OCI-LY3 (cell line): ENCODE data around the gene PPP2R1B.

Experiments used
- H2AFZ ChIP-seq: fragments of 200-600, 300-600 bp; shearing (Covaris generic); 2 replicates; pipeline ENCODE4 v1.6.0; 2014; ENCODE audit warnings: antibody characterized with exemption, low read depth, low read length
- H3K27ac ChIP-seq: fragments of 200-600, 300-600 bp; sonication (generic); 2 replicates; pipeline ENCODE4 v1.5.1; 2014; ENCODE audit warnings: mild to moderate bottlenecking, low read length, moderate library complexity, mixed read lengths
- H3K27me3 ChIP-seq: fragments of 200-600, 300-600 bp; sonication (generic); 2 replicates; pipeline ENCODE4 v1.6.1; 2014; ENCODE audit warnings: low read depth, low read length, mixed read lengths
- H3K36me3 ChIP-seq: fragments of 200-600, 300-600 bp; sonication (generic); replicated peaks from 2 replicates; pipeline ENCODE3; 2014; ENCODE audit warnings: low read depth, low read length, mixed read lengths
- H3K4me1 ChIP-seq: fragments of 300-600, 200-600 bp; sonication (generic); 2 replicates; pipeline ENCODE4 v1.6.1; 2014; ENCODE audit warnings: low read length, mixed read lengths
- H3K4me2 ChIP-seq: fragments of 200-600, 300-600 bp; sonication (generic); 2 replicates; pipeline ENCODE4 v1.6.1; 2014; ENCODE audit warnings: low read length, mixed read lengths
- H3K4me3 ChIP-seq: fragments of 300-600, 200-600 bp; sonication (generic); 2 replicates; pipeline ENCODE4 v1.5.1; 2014; ENCODE audit warnings: antibody characterized with exemption, mild to moderate bottlenecking, low read length, moderate library complexity
- H3K79me2 ChIP-seq: fragments of 300-600, 200-600 bp; shearing (Covaris generic); 2 replicates; pipeline ENCODE4 v1.6.1; 2014; ENCODE audit warnings: mild to moderate bottlenecking, low read length, mixed read lengths
- H3K9ac ChIP-seq: fragments of 300-600, 200-600 bp; shearing (Covaris generic); 2 replicates; pipeline ENCODE4 v1.6.0; 2014; ENCODE audit warnings: mild to moderate bottlenecking, low read length, moderate library complexity
- H3K9me3 ChIP-seq: fragments of 200-600, 300-600 bp; shearing (Covaris generic); 2 replicates; pipeline ENCODE4 v1.6.1; 2014; ENCODE audit warnings: low read length, mixed read lengths; ENCODE audit not compliant: insufficient read depth
- H4K20me1 ChIP-seq: fragments of 200-600, 300-600 bp; sonication (generic); 2 replicates; pipeline ENCODE4 v1.6.1; 2016; ENCODE audit warnings: low read length, mixed read lengths; ENCODE audit not compliant: insufficient read depth
- EZH2phosphoT487 ChIP-seq: fragments of 200-600 bp; shearing (Covaris generic); IDR thresholded peaks from 2 replicates; pipeline ENCODE4 v1.6.1; 2018; ENCODE audit warnings: antibody characterized with exemption, mixed run types, low read depth
- TF ChIP-seq, protein P1 (sequence below): fragments of 200-600, 300-600 bp; sonication (generic); IDR thresholded peaks from 2 replicates; pipeline ENCODE4 v1.5.1; 2014; ENCODE audit warnings: antibody characterized with exemption, low read length, low read depth

The PPP2R1B gene

DNA sequence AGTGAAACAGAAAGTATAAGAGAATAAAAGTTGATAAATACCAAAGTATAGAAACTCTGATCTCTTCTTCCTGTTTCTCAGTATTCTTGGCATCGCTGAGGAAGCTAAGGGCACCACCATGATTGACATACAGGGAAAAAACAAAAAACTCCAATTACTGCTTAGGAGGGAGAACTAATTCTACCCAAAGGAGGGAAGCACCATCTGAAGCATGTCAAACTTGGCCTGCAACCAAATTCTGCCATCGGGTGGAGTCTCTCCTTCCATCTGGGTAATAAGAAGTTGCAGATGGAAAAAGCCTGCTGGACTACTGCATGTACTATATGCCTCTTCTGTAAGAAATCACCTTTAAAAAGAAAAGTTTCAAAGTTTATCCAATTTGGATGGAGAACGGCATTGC lies 30.5 kb upstream of the PPP2R1B start:
- H3K9ac ChIP-seq, result peak overlapping the region; percentile 51; the same call in 1 of the 2 replicates
- peak overlapping the region; percentile 89 for H3K27ac ChIP-seq
- peak overlapping the region; percentile 45 for H3K4me3 ChIP-seq
- H3K4me2 ChIP-seq, result peak overlapping the region; percentile 67
- H3K4me1 ChIP-seq, result peaks cover 47% of the 10 kb centered on the region
- no peaks in the 10 kb centered on the region for H3K79me2 ChIP-seq
- no peaks in the 10 kb centered on the region for H4K20me1 ChIP-seq
- no peak overlapping the region for H2AFZ ChIP-seq
- peaks cover 43% of the 10 kb centered on the region for H3K36me3 ChIP-seq
- no peaks in the 10 kb centered on the region for H3K27me3 ChIP-seq
- TF ChIP-seq EZH2phosphoT487, result no peak
- TF ChIP-seq, protein P1, sequence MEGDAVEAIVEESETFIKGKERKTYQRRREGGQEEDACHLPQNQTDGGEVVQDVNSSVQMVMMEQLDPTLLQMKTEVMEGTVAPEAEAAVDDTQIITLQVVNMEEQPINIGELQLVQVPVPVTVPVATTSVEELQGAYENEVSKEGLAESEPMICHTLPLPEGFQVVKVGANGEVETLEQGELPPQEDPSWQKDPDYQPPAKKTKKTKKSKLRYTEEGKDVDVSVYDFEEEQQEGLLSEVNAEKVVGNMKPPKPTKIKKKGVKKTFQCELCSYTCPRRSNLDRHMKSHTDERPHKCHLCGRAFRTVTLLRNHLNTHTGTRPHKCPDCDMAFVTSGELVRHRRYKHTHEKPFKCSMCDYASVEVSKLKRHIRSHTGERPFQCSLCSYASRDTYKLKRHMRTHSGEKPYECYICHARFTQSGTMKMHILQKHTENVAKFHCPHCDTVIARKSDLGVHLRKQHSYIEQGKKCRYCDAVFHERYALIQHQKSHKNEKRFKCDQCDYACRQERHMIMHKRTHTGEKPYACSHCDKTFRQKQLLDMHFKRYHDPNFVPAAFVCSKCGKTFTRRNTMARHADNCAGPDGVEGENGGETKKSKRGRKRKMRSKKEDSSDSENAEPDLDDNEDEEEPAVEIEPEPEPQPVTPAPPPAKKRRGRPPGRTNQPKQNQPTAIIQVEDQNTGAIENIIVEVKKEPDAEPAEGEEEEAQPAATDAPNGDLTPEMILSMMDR, result no peak
- peaks cover 12% of the 10 kb centered on the region; the same call in 1 of the 2 replicates for H3K9me3 ChIP-seq

DNA sequence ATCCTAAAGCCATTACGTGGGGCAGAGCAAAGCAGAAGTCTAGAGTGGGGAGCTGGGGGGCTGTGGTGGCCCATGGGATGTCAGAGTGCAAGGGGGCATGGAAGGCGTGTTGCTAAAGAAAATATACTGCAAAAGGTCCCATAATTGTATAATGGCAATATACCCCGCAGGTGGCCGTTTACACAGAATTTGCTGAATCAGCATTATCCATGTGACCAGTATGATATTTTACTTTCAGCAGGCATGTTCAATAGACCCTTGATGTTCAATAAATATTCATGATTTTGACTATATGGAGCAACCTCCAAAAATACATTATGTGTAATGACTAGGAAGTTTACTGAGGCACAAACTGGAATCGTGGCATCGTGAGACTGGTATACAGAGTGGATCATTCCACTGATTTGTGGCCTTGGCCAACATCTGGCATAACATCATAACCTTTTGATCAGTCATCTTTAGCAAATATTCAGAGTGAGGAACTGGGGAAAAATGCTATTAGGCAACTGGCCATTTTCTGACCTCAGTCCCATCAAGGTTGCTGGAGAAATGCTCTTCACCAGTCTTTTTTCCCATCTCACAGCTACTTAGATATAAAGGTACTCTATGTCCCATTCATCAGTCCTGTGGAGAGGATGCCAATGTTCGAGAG lies 29.3 kb upstream of the PPP2R1B start:
- H3K79me2 ChIP-seq, result no peaks in the 10 kb centered on the region
- H3K4me2 ChIP-seq, result no peak overlapping the region
- H3K9ac ChIP-seq, result no peak overlapping the region; the same call in 1 of the 2 replicates
- H3K4me3 ChIP-seq, result no peak overlapping the region
- H3K36me3 ChIP-seq, result peaks cover 33% of the 10 kb centered on the region
- peaks cover 35% of the 10 kb centered on the region for H3K4me1 ChIP-seq
- no peaks in the 10 kb centered on the region for H4K20me1 ChIP-seq
- H3K27me3 ChIP-seq, result no peaks in the 10 kb centered on the region
- H2AFZ ChIP-seq, result no peak overlapping the region
- H3K27ac ChIP-seq, result peak overlapping the region; percentile 89
- peaks cover 12% of the 10 kb centered on the region; the same call in 1 of the 2 replicates for H3K9me3 ChIP-seq
- TF ChIP-seq, protein P1, result no peak
- no peak for TF ChIP-seq EZH2phosphoT487

DNA sequence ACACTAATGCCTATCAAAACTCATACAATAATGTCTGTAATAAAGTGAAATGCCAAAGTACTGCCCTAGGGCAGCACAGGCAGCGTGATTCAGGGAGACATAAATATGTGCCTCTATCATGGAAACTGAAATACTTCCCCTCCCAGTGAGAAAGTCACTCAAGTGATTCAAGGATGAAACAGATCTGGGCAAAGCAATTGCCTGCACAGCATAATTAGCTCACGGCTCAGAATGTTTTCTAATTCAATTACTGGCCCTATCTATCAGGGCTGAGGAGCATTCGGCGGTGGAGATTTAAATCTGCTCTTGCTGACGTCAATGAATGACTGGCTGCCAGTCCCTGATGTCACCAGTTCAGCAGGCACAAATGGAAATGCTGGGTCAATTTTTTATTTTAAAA lies 27.7 kb upstream of the PPP2R1B start:
- Histone ChIP-seq H3K79me2 (no peaks in the 10 kb centered on the region), H3K27ac (no peak overlapping the region), H3K9me3 (peaks cover 12% of the 10 kb centered on the region; the same call in 1 of the 2 replicates)

DNA sequence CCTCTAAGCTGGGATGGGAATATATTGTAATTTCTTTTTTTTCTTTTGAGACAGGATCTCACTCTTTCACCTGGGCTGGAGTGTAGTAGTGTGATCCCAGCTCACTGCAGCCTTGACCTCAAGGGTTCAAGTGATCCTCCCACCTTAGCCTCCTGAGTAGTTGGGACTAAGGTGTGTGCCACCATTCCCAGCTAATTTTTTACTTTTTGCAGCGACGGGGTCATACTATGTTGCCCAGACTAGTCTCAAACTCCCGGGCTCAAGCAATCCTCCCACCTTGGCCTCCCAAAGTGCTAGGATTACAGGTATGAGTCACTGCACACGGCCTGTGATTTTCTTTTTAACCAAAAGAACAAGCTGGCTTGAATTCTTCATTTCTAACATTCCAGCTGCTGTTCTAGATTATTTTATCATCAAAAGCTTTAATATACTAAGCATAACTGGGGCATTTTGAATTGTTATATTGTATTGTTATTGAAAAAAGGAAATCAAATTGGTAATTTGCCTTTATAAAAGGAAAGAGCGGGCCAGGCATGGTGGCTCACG lies 26.8 kb upstream of the PPP2R1B start:
- no peak overlapping the region for H3K4me3 ChIP-seq
- no peak overlapping the region for H2AFZ ChIP-seq
- peaks cover 35% of the 10 kb centered on the region for H3K4me1 ChIP-seq
- no peak overlapping the region for H3K9ac ChIP-seq
- H3K79me2 ChIP-seq, result no peaks in the 10 kb centered on the region
- peaks cover 8% of the 10 kb centered on the region; the same call in 1 of the 2 replicates for H3K9me3 ChIP-seq
- no peaks in the 10 kb centered on the region for H4K20me1 ChIP-seq
- TF ChIP-seq, protein P1, result no peak
- no peak for TF ChIP-seq EZH2phosphoT487
- H3K36me3 ChIP-seq, result peaks cover 21% of the 10 kb centered on the region
- no peaks in the 10 kb centered on the region for H3K27me3 ChIP-seq
- H3K4me2 ChIP-seq, result no peak overlapping the region
- H3K27ac ChIP-seq, result no peak overlapping the region

More for the DNA sequence above, 27.7 kb upstream of the PPP2R1B start:
- Histone ChIP-seq H3K27me3 (no peaks in the 10 kb centered on the region), H3K4me3 (no peak overlapping the region), H3K9ac (no peak overlapping the region), H2AFZ (no peak overlapping the region), H3K4me2 (peak overlapping the region; percentile 21; the same call in 1 of the 2 replicates), H3K36me3 (peaks cover 29% of the 10 kb centered on the region), H3K4me1 (peaks cover 35% of the 10 kb centered on the region), H4K20me1 (no peaks in the 10 kb centered on the region)
- TF ChIP-seq EZH2phosphoT487, result no peak
- TF ChIP-seq, protein P1, result no peak
